Ascending aorta (tissue), 2 donors: Measurements from ENCODE around the gene MCFD2. TPM values are rescaled to one million over a fixed set of nuclear protein-coding genes. Genes with fewer than 3 reads are reported as not detected.

ENCODE experiments used
- DNase-seq, 2 donors: peaks; one replicate each; pipeline ENCODE4 v3.0.0-alpha.2; 2019; ENCODE audit warnings: low spot score in 2 of 2
- H3K27ac ChIP-seq, 2 donors: fragments of 200-600 bp; sonication (generic); one replicate each; pipeline ENCODE4 v1.5.1; 2016 to 2017; ENCODE audit warnings: mild to moderate bottlenecking in 1 of 2
- H3K27me3 ChIP-seq: fragments of 200-600 bp; sonication (generic); one replicate; pipeline ENCODE4 v1.5.1; 2017
- H3K36me3 ChIP-seq, 2 donors: fragments of 200-600 bp; sonication (generic); one replicate each; pipeline ENCODE4 v1.5.1; 2016
- H3K4me1 ChIP-seq, 2 donors: fragments of 200-600 bp; sonication (generic); one replicate each; pipeline ENCODE4 v1.5.1; 2016 to 2017; ENCODE audit warnings: mild to moderate bottlenecking in 1 of 2
- H3K4me3 ChIP-seq, 2 donors: fragments of 200-600 bp; sonication (generic); one replicate each; pipeline ENCODE4 v1.5.1; 2016 to 2017; ENCODE audit warnings: mild to moderate bottlenecking in 1 of 2
- H3K9me3 ChIP-seq, 2 donors: fragments of 200-600 bp; sonication (generic); one replicate each; pipeline ENCODE4 v1.5.1; 2016
- CTCF ChIP-seq, 3 experiments: fragments of 200-600 bp in 2 of 3; fragments of 450-650 bp in 1 of 3; sonication (generic) in 2 of 3; IDR thresholded peaks; one replicate each; pipeline ENCODE4 v1.5.1; 2016 to 2019; ENCODE audit warnings: antibody characterized with exemption in 3 of 3, mild to moderate bottlenecking in 1 of 3, moderate library complexity in 1 of 3
- intact Hi-C: fragments of 100-400 bp; cut with DNase I; formaldehyde crosslinking; loops from one replicate; pipeline ENCODE4 v1.15.1; 2023
- total RNA-seq: library from RNA; depleted of rRNA; stranded (reverse); fragments of >200 nt; gene quantifications from one replicate; pipeline ENCODE4 v1.1.0, GENCODE V29; 2016

The MCFD2 gene
- total RNA-seq, 1 donor from 2014 or later, result 171 TPM

GRCh38 chr2:46960618-46961017 lies 45.0 kb upstream of the MCFD2 start:
- intact Hi-C loops, result no loop called here
- no peak overlapping the region for H3K27ac ChIP-seq
- H3K36me3 ChIP-seq, result peaks cover 29 to 57% of the 10 kb centered on the region in 2 donors

GRCh38 chr2:46958431-46959017 lies 42.9 kb upstream of the MCFD2 start:
- H3K27me3 ChIP-seq, result no peaks in the 10 kb centered on the region
- no peaks in the 10 kb centered on the region for H3K9me3 ChIP-seq
- peaks cover 31 to 58% of the 10 kb centered on the region in 2 donors for H3K36me3 ChIP-seq
- no peak for TF ChIP-seq CTCF (IDR thresholded peaks at IDR 0.05)
- no peak for DNase-seq
- peaks cover 6 to 29% of the 10 kb centered on the region in 2 donors for H3K4me1 ChIP-seq
- no peak overlapping the region for H3K4me3 ChIP-seq
- H3K27ac ChIP-seq, result peak overlapping the region in 1 of 2 donors; percentile 47
- intact Hi-C loops, result no loop called here

More at GRCh38 chr2:46960618-46961017, 45.0 kb upstream of the MCFD2 start:
- H3K9me3 ChIP-seq, result no peaks in the 10 kb centered on the region
- peaks cover 5 to 33% of the 10 kb centered on the region in 2 donors for H3K4me1 ChIP-seq
- DNase-seq, result no peak
- no peak for TF ChIP-seq CTCF (IDR thresholded peaks at IDR 0.05)
- H3K4me3 ChIP-seq, result no peak overlapping the region
- no peaks in the 10 kb centered on the region for H3K27me3 ChIP-seq

- H3K27me3 ChIP-seq, result no peaks in the 10 kb centered on the region
- H3K9me3 ChIP-seq, result no peaks in the 10 kb centered on the region
- peak overlapping the region; percentile 74 to 77 for H3K27ac ChIP-seq
- DNase-seq, result no peak
- intact Hi-C loops, result no loop called here
- H3K36me3 ChIP-seq, result peaks cover 46 to 72% of the 10 kb centered on the region in 2 donors
- peaks cover 6 to 24% of the 10 kb centered on the region in 2 donors for H3K4me1 ChIP-seq
- no peak for TF ChIP-seq CTCF (IDR thresholded peaks at IDR 0.05)
- no peak overlapping the region for H3K4me3 ChIP-seq
Measured at GRCh38 chr2:46956981-46957531, 41.5 kb upstream of the MCFD2 start.

GRCh38 chr2:46955764-46956163 lies 40.2 kb upstream of the MCFD2 start:
- no peaks in the 10 kb centered on the region for H3K9me3 ChIP-seq
- H3K27me3 ChIP-seq, result no peaks in the 10 kb centered on the region
- H3K27ac ChIP-seq, result peak overlapping the region; percentile 74 to 77
- no peak for TF ChIP-seq CTCF (IDR thresholded peaks at IDR 0.05)
- no peak overlapping the region for H3K4me3 ChIP-seq
- no peak for DNase-seq
- peaks cover 6 to 24% of the 10 kb centered on the region in 2 donors for H3K4me1 ChIP-seq
- intact Hi-C loops, result no loop called here
- H3K36me3 ChIP-seq, result peaks cover 59 to 76% of the 10 kb centered on the region in 2 donors

- Histone ChIP-seq H3K9me3 (no peaks in the 10 kb centered on the region), H3K4me1 (peaks cover 6 to 24% of the 10 kb centered on the region in 2 donors), H3K27ac (peak overlapping the region; percentile 74 to 77), H3K27me3 (no peaks in the 10 kb centered on the region), H3K36me3 (peaks cover 64 to 74% of the 10 kb centered on the region in 2 donors), H3K4me3 (peak overlapping the region in 1 of 2 donors; percentile 29)
- peak; percentile 55 to 93 for DNase-seq
- intact Hi-C loops, result no loop called here
- no peak for TF ChIP-seq CTCF (IDR thresholded peaks at IDR 0.05)
Measured at GRCh38 chr2:46954951-46955571, 39.5 kb upstream of the MCFD2 start.
